Measurements from ENCODE around the gene CSNK1G2.

GRCh38 chr19:1956122-1956494, 15.1 kb downstream of the CSNK1G2 start:
- no peak for TF ChIP-seq CTCF (IDR thresholded peaks at IDR 0.05; ENCODE audit: poor library complexity)
- no peak for TF ChIP-seq EZH2 (IDR thresholded peaks at IDR 0.05; ENCODE audit: borderline replicate concordance)
- TF ChIP-seq EZH2phosphoT487 (IDR thresholded peaks at IDR 0.05; ENCODE audit: low read depth, severe bottlenecking, unreplicated experiment), result no peak

All from hepatocyte (in vitro differentiated cells).